ENCODE data around the gene C1QC. TPM values are rescaled to one million over a fixed set of nuclear protein-coding genes. Genes with fewer than 3 reads are reported as not detected.
A peak's percentile ranks its signal among the peaks of the same experiment; 100 is the strongest.

C1QC gene
- total and polyA plus RNA-seq, 4 donors, result 52.9 to 242 (median 104) TPM

- WGBS, result 74% methylated on average over 23 of the region's 23 CpGs
- no peaks in the 10 kb centered on the region for H3K36me3 ChIP-seq (ENCODE audit: control insufficient read depth in 4 of 4, insufficient read depth in 3 of 4, low read depth in 1 of 4, low read length in 3 of 4)
- H3K4me1 ChIP-seq (ENCODE audit: control insufficient read depth in 4 of 4, insufficient read depth in 4 of 4, low read length in 3 of 4), result peaks cover 0 to 1% (median 0%) of the 10 kb centered on the region in 4 donors
- peak overlapping the region in 1 of 3 donors; percentile 1 for H3K4me3 ChIP-seq (ENCODE audit: low read depth in 1 of 3, low read length in 3 of 3)
- no peak for DNase-seq (ENCODE audit: low spot score)
- no peak overlapping the region for H3K9ac ChIP-seq (ENCODE audit: low read depth in 1 of 2, low read length in 2 of 2)
- no peaks in the 10 kb centered on the region for H3K27me3 ChIP-seq (ENCODE audit: control insufficient read depth in 4 of 4, insufficient read depth in 4 of 4, low read length in 3 of 4)
- H3K9me3 ChIP-seq (ENCODE audit: control insufficient read depth in 4 of 4, low read length in 3 of 4), result no peaks in the 10 kb centered on the region
- TF ChIP-seq RXRA (IDR thresholded peaks at IDR 0.05) (no peak), HNF4G (IDR thresholded peaks at IDR 0.05) (no peak)
- no peak overlapping the region for H3K27ac ChIP-seq (ENCODE audit: low read depth in 1 of 2, low read length in 2 of 2)
Measured at GRCh38 chr1:22638476-22639234, 4.8 kb upstream of the C1QC start.

- Histone ChIP-seq H3K36me3 (ENCODE audit: control insufficient read depth in 4 of 4, insufficient read depth in 3 of 4, low read depth in 1 of 4, low read length in 3 of 4) (no peaks in the 10 kb centered on the region), H3K9me3 (ENCODE audit: control insufficient read depth in 4 of 4, low read length in 3 of 4) (no peaks in the 10 kb centered on the region), H3K27me3 (ENCODE audit: control insufficient read depth in 4 of 4, insufficient read depth in 4 of 4, low read length in 3 of 4) (no peaks in the 10 kb centered on the region), H3K9ac (ENCODE audit: low read depth in 1 of 2, low read length in 2 of 2) (no peak overlapping the region), H3K4me3 (ENCODE audit: low read depth in 1 of 3, low read length in 3 of 3) (no peak overlapping the region), H3K4me1 (ENCODE audit: control insufficient read depth in 4 of 4, insufficient read depth in 4 of 4, low read length in 3 of 4) (peaks cover 0 to 1% (median 0%) of the 10 kb centered on the region in 4 donors), H3K27ac (ENCODE audit: low read depth in 1 of 2, low read length in 2 of 2) (no peak overlapping the region)
- TF ChIP-seq CTCF (IDR thresholded peaks at IDR 0.05; ENCODE audit: low read depth, low read length, missing input control) (no peak), TAF1 (conservative IDR thresholded peaks at IDR 0.05) (no peak), HNF4G (IDR thresholded peaks at IDR 0.05) (no peak), RXRA (IDR thresholded peaks at IDR 0.05) (no peak), NR2F2 (IDR thresholded peaks at IDR 0.05) (no peak), YY1 (IDR thresholded peaks at IDR 0.05) (no peak), GABPA (IDR thresholded peaks at IDR 0.05 in 1 of 2, conservative IDR thresholded peaks at IDR 0.05 in 1 of 2) (no peak), HNF4A (conservative IDR thresholded peaks at IDR 0.05) (no peak), RAD21 (IDR thresholded peaks at IDR 0.05) (no peak), EGR1 (IDR thresholded peaks at IDR 0.05; ENCODE audit: low read depth in 2 of 2) (no peak), FOXA2 (IDR thresholded peaks at IDR 0.05) (no peak), JUND (IDR thresholded peaks at IDR 0.05) (no peak), SP1 (IDR thresholded peaks at IDR 0.05) (no peak), FOXA1 (IDR thresholded peaks at IDR 0.05) (no peak), REST (IDR thresholded peaks at IDR 0.05) (no peak)
- TF ChIP-seq, protein P1, sequence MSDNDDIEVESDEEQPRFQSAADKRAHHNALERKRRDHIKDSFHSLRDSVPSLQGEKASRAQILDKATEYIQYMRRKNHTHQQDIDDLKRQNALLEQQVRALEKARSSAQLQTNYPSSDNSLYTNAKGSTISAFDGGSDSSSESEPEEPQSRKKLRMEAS (IDR thresholded peaks at IDR 0.05), result no peak
- TF ChIP-seq, protein P2, sequence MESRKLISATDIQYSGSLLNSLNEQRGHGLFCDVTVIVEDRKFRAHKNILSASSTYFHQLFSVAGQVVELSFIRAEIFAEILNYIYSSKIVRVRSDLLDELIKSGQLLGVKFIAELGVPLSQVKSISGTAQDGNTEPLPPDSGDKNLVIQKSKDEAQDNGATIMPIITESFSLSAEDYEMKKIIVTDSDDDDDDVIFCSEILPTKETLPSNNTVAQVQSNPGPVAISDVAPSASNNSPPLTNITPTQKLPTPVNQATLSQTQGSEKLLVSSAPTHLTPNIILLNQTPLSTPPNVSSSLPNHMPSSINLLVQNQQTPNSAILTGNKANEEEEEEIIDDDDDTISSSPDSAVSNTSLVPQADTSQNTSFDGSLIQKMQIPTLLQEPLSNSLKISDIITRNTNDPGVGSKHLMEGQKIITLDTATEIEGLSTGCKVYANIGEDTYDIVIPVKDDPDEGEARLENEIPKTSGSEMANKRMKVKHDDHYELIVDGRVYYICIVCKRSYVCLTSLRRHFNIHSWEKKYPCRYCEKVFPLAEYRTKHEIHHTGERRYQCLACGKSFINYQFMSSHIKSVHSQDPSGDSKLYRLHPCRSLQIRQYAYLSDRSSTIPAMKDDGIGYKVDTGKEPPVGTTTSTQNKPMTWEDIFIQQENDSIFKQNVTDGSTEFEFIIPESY (IDR thresholded peaks at IDR 0.05), result no peak
- TF ChIP-seq, protein P3, sequence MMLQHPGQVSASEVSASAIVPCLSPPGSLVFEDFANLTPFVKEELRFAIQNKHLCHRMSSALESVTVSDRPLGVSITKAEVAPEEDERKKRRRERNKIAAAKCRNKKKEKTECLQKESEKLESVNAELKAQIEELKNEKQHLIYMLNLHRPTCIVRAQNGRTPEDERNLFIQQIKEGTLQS (IDR thresholded peaks at IDR 0.05), result no peak
- 36% methylated on average over 8 of the region's 8 CpGs for WGBS
- no peak for DNase-seq (ENCODE audit: low spot score)
Measured at GRCh38 chr1:22639286-22639685, 4.1 kb upstream of the C1QC start.

Data from liver (tissue), 9 donors.